Measurements from ENCODE around the gene EFEMP2. TPM values are rescaled to one million over a fixed set of nuclear protein-coding genes. Genes with fewer than 3 reads are reported as not detected.

Gene EFEMP2
- total RNA-seq, 1 donor, result 94.8 TPM

DNA sequence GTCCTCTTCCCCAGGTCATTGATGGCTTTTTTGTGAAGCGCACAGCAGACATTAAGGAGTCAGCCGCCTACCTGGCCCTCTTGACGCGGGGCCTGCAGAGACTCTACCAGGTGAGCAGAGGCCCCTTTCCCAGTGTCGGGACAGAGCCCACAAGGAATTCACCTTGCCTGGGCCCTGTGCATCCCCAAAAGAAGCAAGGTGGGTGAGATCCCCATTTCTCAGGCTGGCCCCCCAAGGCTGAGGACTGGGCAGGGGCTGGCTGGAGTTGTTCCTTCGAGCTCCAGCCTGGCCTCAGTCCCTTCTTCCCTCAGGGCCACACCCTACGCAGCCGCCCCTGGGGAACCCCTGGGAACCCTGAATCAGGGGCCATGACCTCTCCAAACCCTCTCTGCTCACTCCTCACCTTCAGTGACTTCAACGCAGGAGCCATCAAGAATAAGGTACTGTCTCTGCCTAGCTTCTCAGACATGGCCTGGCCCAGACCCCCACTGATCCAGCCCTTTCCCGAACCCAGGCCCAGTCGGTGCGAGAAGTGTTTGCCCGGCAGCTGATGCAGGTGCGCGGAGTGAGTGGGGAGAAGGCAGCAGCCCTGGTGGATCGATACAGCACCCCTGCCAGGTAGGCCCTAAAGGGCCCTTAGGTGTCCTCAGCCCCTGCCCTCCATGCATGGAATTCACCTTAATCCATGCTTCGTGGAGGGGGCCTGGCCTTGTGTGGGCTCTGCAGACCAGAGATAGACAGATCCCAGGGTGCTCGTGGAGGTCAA is 7.7 kb downstream of the EFEMP2 start:
- Histone ChIP-seq H3K4me3 (ENCODE audit: insufficient read depth, low read length) (no peak overlapping the region), H3K79me2 (ENCODE audit: insufficient read depth, low read length) (peaks cover 52% of the 10 kb centered on the region), H3K27me3 (ENCODE audit: insufficient read depth, low read length) (no peaks in the 10 kb centered on the region), H4K20me1 (ENCODE audit: insufficient read depth, low read length) (peaks cover 24% of the 10 kb centered on the region), H3K4me1 (ENCODE audit: insufficient read depth, low read length) (peaks cover 15% of the 10 kb centered on the region), H2AFZ (ENCODE audit: low read length) (no peak overlapping the region), H3K27ac (ENCODE audit: low read depth, low read length) (no peak overlapping the region), H3K4me2 (ENCODE audit: insufficient read depth, low read length) (no peak overlapping the region), H3K36me3 (ENCODE audit: insufficient read depth, low read length) (peaks cover 74% of the 10 kb centered on the region), H3K9me3 (ENCODE audit: low read depth, low read length) (no peaks in the 10 kb centered on the region)
- peak; percentile 75 for DNase-seq (ENCODE audit: insufficient read length, low spot score, missing footprints)
- TF ChIP-seq, protein P1, sequence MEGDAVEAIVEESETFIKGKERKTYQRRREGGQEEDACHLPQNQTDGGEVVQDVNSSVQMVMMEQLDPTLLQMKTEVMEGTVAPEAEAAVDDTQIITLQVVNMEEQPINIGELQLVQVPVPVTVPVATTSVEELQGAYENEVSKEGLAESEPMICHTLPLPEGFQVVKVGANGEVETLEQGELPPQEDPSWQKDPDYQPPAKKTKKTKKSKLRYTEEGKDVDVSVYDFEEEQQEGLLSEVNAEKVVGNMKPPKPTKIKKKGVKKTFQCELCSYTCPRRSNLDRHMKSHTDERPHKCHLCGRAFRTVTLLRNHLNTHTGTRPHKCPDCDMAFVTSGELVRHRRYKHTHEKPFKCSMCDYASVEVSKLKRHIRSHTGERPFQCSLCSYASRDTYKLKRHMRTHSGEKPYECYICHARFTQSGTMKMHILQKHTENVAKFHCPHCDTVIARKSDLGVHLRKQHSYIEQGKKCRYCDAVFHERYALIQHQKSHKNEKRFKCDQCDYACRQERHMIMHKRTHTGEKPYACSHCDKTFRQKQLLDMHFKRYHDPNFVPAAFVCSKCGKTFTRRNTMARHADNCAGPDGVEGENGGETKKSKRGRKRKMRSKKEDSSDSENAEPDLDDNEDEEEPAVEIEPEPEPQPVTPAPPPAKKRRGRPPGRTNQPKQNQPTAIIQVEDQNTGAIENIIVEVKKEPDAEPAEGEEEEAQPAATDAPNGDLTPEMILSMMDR (IDR thresholded peaks at IDR 0.05; ENCODE audit: extremely low read depth, low read depth, low read length), result no peak

DNA sequence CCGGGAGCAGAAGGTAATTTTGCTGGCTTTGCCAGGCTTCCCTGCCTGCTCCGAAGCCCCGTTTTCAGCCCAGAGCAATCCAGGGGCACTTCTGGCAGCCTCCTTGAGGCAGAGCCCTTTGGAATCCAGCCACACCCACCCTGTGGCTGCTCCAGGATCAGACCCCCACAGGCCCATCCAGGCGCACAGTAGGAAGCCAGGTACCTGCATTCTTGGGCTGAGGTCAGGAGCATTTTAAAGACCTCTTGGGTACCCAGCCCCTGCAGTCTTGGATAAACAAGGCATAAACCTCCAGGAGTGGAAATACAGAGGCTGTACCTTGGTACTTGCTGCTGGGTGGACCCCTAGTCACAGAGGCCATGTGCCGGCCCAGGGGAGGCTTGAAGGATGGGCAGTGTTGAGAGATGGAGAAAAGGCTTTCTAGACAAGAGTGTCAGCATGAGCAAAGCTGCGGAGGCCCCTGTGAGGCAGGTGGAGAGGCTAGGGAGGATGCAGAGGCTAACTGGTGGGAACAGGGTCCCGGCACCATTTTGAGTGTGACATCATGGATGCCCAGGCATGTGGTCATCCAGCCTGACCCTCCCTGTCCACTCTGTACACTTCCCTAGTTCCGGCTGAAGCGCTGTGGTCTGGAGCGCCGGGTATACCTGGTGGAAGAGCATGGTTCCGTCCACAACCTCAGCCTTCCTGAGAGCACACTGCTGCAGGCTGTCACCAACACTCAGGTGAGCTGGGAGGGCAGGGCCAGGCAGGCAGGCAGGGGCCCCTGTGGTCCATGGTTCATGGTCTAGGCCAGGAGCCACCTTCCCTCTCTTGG is 8.5 kb downstream of the EFEMP2 start:
- Histone ChIP-seq H2AFZ (ENCODE audit: low read length) (no peak overlapping the region), H3K4me2 (ENCODE audit: insufficient read depth, low read length) (no peak overlapping the region), H4K20me1 (ENCODE audit: insufficient read depth, low read length) (peaks cover 24% of the 10 kb centered on the region), H3K9me3 (ENCODE audit: low read depth, low read length) (no peaks in the 10 kb centered on the region), H3K36me3 (ENCODE audit: insufficient read depth, low read length) (peaks cover 66% of the 10 kb centered on the region), H3K4me1 (ENCODE audit: insufficient read depth, low read length) (peaks cover 23% of the 10 kb centered on the region), H3K27ac (ENCODE audit: low read depth, low read length) (no peak overlapping the region), H3K4me3 (ENCODE audit: insufficient read depth, low read length) (no peak overlapping the region), H3K27me3 (ENCODE audit: insufficient read depth, low read length) (no peaks in the 10 kb centered on the region), H3K79me2 (ENCODE audit: insufficient read depth, low read length) (peaks cover 44% of the 10 kb centered on the region)
- TF ChIP-seq, protein P1 (IDR thresholded peaks at IDR 0.05; ENCODE audit: extremely low read depth, low read depth, low read length), result no peak
- peak; percentile 59 for DNase-seq (ENCODE audit: insufficient read length, low spot score, missing footprints)

DNA sequence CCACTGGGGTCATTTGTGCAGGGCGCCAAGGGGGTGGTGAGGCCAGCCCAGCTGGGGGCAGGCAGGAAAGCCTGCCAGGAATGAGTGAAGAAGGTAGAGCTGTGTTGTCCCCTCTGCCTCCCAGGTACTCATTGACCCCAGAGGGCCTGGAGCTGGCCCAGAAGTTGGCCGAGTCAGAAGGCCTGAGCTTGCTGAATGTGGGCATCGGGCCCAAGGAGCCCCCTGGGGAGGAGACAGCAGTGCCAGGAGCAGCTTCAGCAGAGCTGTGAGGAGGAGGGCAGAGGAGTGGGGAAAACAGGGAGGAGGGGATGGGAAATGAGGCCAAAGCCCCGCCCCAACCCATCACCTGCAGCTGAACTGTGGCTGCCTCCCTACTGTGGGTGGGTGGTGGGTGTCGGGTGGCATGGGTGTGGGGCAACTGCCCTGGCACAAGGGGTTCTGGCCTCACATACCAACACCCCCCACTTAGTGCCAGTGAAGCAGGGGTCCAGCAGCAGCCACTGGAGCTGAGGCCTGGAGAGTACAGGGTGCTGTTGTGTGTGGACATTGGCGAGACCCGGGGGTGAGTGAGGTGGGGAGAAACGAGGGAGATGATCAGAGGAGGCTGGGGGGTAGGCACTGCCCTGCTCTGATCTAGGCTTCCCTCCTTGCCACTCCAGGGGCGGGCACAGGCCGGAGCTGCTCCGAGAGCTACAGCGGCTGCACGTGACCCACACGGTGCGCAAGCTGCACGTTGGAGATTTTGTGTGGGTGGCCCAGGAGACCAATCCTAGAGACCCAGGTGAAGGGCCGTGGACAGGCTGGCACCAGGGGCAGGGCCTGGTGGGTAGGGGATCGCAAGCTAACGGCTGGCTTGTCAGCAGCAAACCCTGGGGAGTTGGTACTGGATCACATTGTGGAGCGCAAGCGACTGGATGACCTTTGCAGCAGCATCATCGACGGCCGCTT is 9.4 kb downstream of the EFEMP2 start:
- DNase-seq (ENCODE audit: insufficient read length, low spot score, missing footprints), result peak; percentile 82
- H3K4me3 ChIP-seq (ENCODE audit: insufficient read depth, low read length), result no peak overlapping the region
- H3K79me2 ChIP-seq (ENCODE audit: insufficient read depth, low read length), result peaks cover 39% of the 10 kb centered on the region
- H2AFZ ChIP-seq (ENCODE audit: low read length), result no peak overlapping the region
- H4K20me1 ChIP-seq (ENCODE audit: insufficient read depth, low read length), result peaks cover 23% of the 10 kb centered on the region
- H3K27me3 ChIP-seq (ENCODE audit: insufficient read depth, low read length), result no peaks in the 10 kb centered on the region
- no peaks in the 10 kb centered on the region for H3K9me3 ChIP-seq (ENCODE audit: low read depth, low read length)
- peaks cover 31% of the 10 kb centered on the region for H3K4me1 ChIP-seq (ENCODE audit: insufficient read depth, low read length)
- H3K4me2 ChIP-seq (ENCODE audit: insufficient read depth, low read length), result no peak overlapping the region
- no peak overlapping the region for H3K27ac ChIP-seq (ENCODE audit: low read depth, low read length)
- TF ChIP-seq, protein P1 (IDR thresholded peaks at IDR 0.05; ENCODE audit: extremely low read depth, low read depth, low read length), result no peak
- H3K36me3 ChIP-seq (ENCODE audit: insufficient read depth, low read length), result peaks cover 58% of the 10 kb centered on the region
